HG03558 (cell line): ENCODE measurements around the gene NT5DC3.

Experiments used
- ATAC-seq: cut with Tn5 transposase; IDR thresholded peaks from one replicate; pipeline ENCODE4 v1.9.1; 2021; ENCODE audit warnings: moderate number of reproducible peaks; ENCODE audit not compliant: unreplicated experiment; ENCODE audit errors: extremely low read depth

NT5DC3 gene

DNA sequence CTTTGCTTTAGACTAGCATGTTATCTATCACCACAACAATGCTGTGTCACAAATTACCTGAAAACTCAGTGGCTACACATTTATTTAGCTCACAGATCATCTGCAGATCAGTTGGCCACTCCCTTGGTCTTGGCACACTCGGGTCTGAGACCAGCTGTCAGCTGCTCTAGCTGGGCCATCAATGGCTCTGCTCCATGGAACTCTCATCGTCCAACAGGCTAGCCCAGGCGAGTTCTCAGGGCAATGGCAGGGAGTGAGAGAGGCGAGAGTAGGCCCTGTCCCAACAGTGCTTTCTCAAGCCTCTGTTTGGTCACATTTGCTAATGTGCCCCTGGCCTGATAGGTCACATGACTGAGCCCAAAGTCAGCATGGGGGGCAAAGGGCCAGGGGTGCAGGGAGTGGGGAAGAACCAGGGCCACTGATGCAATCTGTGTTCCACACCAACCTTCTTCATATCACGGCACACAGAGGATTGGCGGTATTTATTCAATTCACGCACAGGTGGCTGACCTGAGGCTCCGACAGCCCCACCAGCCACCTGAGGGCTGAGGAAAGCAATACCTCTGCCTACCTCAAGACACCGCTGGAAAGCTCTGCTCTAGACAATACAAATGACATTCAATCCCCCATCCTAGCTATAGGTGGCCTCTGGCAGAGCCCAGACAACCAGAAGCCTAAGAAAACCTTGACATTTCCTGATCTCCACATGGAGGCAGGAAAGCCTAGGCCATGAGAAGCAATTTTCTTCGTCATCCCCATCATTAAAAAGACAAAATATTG, 82.5 kb downstream of the NT5DC3 start:
- no peak for ATAC-seq

DNA sequence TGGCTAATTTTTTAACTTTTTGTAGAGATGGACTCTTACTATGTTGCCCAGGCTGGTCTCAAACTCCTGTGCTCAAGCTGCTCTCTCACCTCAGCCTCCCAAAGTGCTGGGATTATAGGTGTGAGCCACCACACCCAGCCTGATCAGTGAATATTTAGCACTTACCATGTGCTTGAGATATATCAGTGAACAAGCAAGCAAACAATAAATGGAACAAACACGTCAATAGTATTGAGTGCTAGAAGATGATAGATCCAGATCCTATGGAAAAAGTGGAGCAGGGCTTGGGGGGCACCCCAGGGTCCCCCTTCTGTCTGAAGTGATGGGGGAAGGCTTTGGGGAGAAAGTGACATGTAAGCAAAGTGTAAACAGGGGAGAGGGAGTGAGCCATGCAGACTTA, 83.8 kb downstream of the NT5DC3 start:
- no peak for ATAC-seq

DNA sequence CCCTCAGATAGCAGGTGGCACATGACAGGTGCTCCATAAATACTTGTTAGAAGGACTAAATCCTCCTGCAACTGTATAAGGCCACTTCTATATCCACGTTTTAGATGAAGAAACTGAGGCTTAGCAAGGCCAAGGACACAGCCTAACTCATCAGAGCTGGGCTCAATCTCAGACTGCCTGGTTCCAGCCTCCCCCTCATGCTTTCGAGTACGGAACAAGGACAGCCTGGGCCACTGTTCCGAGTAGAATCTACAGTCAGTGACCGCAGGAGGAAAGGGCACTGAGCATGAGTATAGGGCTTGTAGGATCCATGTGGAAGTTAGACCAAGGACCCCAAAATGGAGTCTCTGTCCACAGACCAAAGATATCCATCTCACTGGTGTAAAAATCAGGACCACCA, 84.6 kb downstream of the NT5DC3 start:
- no peak for ATAC-seq

DNA sequence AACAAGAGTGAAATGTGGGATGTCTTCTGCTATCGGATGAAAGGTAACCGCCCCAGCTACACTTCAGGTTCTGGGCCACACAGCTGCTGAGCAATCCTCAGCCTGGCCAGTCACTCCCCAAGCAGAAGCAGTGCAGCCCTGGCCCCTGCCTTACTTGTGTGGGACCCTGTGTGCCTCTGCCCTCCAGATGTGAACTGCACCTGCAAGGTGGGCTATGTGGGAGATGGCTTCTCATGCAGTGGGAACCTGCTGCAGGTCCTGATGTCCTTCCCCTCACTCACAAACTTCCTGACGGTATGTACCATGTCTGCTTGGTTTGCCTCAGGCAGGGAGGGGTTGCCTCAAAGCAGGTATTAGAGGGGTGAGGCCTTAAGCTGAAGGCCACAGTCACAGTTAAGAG, 85.6 kb downstream of the NT5DC3 start:
- no peak for ATAC-seq

DNA sequence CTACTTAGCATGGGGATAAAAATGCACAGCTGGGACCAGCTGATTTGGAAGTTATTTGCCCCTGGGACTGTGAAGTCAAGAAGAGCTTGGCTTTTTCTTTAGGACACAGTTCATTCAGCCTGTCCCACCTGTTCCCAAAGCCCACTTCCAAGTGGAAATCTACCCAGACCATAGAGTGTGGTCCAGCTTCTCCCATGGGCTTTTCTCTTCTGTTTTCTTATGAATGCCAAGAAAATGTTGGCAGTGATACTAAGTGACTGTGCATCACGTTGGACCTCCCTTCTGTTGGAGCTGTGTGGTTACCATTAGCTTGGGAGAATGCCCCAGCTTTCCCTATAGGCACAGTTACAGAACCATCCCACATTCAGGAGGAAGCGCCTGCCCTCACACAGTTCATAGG, 89.4 kb downstream of the NT5DC3 start:
- ATAC-seq: no peak

DNA sequence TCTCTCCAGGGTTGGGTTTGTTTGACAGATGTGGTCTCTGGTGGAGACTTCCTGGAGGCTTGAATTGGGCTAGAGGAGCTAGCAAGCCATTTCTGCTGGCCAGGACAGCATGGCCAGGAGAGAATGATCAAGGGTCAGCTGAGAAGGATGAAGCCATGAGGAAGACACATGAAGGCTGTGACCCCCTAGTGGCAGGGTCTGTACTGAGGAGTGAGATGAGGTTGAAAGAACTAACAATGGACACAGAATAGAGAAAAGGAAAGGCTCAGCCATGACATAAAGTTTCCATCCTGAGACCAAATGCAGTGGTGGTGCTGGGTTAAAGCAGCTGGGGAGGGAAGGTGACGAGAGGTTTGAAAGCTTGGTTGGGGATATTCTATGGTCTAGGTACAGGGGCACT, 89.9 kb downstream of the NT5DC3 start:
- no peak for ATAC-seq

DNA sequence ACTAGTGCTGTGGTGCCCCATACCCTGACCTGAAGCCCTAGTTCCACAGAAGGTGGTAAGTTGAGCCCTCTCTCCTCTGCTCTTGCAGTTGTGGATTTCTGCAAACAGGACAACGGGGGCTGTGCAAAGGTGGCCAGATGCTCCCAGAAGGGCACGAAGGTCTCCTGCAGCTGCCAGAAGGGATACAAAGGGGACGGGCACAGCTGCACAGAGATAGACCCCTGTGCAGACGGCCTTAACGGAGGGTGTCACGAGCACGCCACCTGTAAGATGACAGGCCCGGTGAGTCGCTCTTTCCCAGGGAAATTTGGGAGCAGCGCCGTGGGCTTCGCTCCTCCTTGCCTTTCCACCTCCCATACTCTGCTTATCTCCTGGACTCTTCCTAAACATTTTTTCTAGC, 92.2 kb downstream of the NT5DC3 start:
- ATAC-seq: no peak

DNA sequence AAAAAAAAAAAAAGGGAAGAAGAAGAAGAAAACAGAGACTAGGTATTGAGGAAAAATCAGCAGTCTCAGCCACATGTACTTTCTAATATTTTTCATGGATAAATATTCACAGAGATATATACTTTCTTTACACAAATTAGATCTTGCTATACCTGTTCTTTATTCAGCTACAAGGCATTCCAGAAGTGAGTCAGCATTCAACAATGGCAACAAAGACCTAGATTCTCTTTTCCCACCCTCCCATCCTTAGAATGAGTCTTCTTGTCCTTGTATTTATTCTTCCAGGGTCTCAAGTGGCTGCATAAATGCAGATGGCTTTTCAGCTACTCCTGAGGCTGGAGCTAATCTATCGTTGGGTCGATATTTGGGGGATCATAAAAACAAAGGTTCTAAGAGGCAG, 93.0 kb downstream of the NT5DC3 start:
- ATAC-seq: no peak

DNA sequence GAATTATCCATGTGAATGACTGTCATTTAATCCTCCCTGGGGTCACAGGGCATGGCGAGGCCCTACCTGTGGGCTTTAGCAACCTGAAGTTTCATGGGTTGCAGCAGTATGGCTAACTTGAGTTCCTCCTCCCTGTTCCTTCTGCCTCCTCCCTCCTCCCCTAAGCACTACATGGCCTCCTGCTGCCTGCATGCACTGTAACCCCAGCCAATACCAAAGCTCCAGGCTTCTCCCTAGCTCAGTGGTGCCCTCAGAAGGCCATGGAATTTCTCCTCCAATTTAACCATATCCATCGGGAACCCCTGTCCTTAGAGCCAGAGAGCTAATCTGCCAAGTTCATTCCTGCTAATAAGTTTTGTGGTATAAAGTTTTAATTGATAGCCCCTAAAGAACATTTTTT, 95.1 kb downstream of the NT5DC3 start:
- no peak for ATAC-seq

DNA sequence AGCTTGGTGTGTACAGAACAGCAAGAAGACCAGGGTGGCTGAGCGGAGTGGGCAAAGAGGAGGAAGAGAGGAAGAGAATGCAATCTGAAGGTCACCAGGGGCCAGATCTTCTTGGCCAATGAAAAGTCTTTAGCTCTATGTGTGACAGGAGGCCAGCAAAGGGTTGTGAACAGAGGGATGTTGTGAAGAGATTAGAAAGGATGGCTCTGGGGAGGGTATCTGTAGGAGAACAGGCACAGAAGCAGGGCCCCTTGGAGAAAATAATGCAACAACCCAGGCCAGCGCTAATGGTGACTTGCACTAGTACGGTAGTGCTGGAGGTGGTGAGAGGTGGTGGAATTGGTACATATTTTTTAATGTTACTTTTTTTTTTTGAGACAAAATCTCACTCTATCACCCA, 97.2 kb downstream of the NT5DC3 start:
- no peak for ATAC-seq

DNA sequence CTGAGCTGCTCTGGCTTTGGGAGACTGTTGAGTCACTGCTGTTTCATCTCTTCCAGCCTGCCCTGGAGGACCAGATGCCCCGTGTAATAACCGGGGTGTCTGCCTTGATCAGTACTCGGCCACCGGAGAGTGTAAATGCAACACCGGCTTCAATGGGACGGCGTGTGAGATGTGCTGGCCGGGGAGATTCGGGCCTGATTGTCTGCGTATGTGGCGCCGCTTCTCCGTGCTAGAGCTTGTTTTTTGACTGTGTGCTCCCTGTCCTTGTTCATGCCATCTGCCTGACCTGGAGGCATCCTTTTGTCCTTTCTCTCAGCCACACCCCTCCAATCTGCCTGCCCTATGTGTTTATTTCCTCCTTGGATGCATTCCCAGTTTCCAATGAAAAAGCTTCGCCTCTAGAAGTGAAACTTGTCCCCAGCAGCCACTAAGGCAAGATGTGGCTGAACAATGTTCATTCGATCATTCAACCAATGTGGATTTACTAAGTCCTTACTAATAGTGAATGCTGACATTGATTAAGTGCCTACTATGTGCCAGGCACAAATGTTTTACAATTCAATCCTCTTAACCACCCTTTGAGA, 98.6 kb downstream of the NT5DC3 start:
- ATAC-seq: no peak

DNA sequence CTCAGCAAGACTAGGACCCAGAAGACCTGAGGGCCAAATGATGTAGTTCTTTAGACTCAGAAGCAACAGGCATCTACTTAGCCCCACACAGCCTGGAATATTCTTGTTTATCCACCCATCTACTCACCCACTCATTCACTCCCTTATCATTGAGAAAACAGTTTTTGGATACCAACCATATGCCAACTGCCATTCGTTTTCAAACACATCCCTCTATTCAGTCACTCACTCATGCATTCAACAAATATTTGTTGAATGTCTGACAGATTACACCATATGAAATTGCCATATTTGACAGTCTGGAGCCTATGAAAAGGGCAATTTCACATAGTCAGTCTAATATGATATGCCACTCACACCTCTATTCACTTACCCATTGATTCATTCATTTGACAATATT, 103.2 kb downstream of the NT5DC3 start:
- no peak for ATAC-seq

DNA sequence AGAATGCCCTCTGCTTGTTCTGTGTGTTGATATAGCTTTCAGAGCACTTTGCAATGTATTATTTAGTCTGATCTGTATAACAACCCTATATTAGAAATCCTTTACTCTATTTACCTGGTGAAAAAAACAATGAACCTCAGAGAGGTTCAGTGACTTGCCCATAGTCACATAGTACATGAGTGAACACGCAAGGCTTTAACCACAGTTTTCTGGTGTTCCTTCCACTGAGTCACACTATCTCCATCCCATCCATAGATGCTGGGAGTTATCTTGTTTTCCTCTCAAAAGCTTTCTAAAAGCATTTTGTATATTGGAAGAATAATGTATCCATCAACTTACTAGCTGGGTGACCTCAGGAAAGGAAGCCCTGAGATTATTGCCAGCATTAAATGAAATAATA, 104.5 kb downstream of the NT5DC3 start:
- ATAC-seq: no peak

DNA sequence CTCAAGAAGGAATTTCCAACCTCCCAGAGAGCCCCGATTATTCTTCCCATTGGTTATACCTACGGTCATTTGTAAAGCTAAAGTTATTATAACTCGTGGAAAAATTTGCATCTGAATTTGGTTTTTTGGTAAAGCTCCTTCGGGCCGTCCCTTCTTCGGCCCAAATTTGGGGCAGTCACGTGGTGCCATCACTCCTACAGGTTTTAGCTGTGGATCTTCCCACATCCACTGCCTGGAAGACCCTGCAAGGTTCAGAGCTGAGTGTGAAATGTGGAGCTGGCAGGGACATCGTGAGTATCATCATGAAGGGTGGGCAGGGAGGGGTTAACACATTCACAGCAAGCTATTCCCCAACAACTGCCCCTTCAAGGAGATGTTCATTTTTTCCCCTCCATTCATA, 105.7 kb downstream of the NT5DC3 start:
- no peak for ATAC-seq

DNA sequence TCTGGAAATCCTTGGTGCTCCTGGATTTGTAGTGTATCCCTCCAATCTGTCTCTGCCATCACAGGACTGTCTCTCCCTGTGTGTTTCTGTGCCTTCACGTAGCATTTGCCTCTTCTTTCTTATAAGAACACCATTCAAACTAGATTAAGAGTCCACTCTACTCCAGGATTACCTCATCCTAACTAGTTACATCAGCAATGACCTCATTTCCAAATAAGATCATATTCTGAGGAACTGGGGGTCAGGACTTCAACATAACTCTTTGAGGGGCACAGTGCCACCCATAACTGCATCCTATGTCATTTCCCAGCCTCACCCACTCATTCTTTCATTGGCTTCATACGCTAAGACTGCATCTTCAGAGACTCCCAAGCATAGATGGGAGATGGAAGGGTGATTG, 106.2 kb downstream of the NT5DC3 start:
- ATAC-seq: no peak

DNA sequence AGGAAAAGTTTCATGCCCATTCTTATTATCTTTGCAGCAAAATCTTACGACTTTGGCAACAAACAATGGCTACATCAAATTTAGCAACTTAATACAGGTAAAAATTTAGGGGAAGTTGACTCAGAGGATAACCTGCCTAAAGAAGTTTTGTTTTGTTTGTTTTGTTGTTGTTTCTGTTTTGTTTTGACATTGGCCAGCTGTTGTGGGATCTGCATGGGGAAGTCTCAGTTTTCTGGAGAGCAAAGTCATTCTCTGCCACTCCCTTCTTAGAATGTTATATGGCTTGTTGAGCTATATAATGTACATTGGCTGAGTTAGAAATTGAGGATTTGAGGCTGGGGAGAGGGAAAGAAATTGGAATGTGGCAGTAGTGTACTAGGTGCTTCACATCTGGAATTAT, 109.5 kb downstream of the NT5DC3 start:
- ATAC-seq: no peak

DNA sequence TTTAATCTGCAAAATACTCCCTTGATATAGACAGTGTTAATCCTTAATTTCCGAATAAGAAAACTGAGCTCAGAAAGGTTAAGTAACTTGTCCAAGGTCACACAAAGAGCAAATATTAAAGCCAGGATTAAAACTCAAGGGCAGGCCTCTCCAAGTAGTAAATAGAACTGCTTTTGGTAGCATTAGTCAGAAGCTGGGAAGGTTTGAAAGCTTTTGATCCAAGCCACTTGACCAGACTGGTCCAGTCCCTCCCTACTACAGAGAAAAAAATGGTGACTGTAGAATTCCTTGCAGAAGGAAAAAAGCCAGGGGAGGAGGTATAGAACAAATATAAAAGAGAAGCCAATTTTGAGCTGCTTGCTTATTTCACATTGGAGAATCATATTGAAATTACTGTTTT, 111.5 kb downstream of the NT5DC3 start:
- no peak for ATAC-seq

DNA sequence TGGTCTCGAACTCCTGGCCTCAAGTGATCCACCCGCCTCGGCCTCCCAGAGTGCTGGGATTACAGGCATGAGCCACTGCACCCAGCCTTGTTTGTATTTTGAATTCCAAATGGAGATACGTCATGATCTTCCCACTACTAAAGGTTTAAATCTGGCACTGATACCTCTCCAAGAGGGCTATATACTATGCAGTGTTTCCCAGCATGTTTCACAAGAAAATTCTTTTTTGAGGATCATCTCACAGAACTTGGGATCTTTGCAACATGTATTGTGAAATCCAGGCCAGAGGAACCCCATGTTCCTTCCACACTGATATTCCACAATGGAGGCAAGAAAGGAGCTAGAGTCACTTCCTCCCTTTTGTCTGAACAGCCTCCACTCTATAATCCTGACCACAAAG, 112.7 kb downstream of the NT5DC3 start:
- no peak for ATAC-seq

DNA sequence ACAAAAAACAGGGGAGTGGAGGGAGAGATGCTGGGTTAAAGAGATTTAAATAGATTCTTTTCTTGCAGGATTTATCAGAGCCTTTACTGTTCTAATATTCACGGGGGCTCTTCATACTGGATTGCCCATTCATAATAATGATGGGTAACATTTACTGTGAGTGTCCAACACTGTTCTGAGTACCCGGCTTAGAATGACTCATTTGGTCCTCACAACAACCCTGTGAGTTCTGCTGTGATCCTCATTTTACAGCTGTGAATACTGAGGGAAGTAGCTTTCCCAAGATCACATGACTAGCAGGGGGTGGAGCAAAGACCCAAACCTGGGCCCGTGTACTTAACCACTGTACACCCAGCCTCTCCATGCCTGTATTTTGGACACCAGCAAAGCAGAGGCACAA, 113.4 kb downstream of the NT5DC3 start:
- no peak for ATAC-seq

DNA sequence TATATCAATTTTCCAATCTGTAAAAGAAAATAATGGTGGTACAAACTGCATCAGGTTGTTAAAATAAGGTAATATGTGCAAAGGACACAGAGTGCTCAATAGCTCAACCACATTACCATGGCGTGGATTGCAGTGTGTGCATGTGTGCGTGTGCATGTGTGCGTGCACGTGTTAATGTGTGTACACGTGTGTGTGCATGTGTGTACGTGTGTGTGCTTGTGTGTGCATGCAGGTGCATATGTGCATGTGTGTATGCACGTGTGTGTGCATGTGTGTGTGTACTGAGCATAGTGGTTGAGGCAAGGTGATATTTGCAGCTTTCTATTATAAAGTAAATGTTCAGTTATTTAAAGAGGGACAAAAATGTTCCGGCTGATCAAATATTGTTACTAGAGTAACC, 115.6 kb downstream of the NT5DC3 start:
- no peak for ATAC-seq
